ENCODE data around the gene AP2A2. TPM values are rescaled to one million over a fixed set of nuclear protein-coding genes. Genes with fewer than 3 reads are reported as not detected.

The AP2A2 gene
- total and polyA plus RNA-seq, 2 donors (not counting 1 experiment from before 2014, with no cell fraction given): 53.1 to 57.0 TPM

- ChIA-PET POLR2A (no interaction called here), CTCF (no interaction called here)
- H3K36me3 ChIP-seq (replicated peaks in 1 of 2; ENCODE audit: control extremely low read depth in 1 of 2, control insufficient read depth in 1 of 2, extremely low read depth in 1 of 2, insufficient read depth in 2 of 2, low read length in 1 of 2): no peaks in the 10 kb centered on the region
- no peak overlapping the region for H3K4me3 ChIP-seq (ENCODE audit: control extremely low read depth in 1 of 5, extremely low read depth in 1 of 5, insufficient read depth in 1 of 5, low read depth in 2 of 5, low read length in 4 of 5)
- peaks cover 98% of the 10 kb centered on the region for H3K79me2 ChIP-seq (ENCODE audit: control insufficient read depth, insufficient read depth, low read length)
- H3K27ac Mint-ChIP-seq: no peak overlapping the region
- H3K9me3 ChIP-seq (ENCODE audit: control extremely low read depth in 1 of 3, control insufficient read depth in 2 of 3, insufficient read depth in 1 of 3, low read length in 2 of 3): no peaks in the 10 kb centered on the region
- H3K4me1 ChIP-seq (ENCODE audit: control insufficient read depth in 2 of 2, insufficient read depth in 2 of 2, low read length in 2 of 2): no peaks in the 10 kb centered on the region
- no peak overlapping the region for H3K4me2 ChIP-seq (replicated peaks; ENCODE audit: low read depth, low read length, poor library complexity, severe bottlenecking)
- H3K27me3 ChIP-seq (replicated peaks in 1 of 4; ENCODE audit: control extremely low read depth in 1 of 4, control insufficient read depth in 3 of 4, insufficient read depth in 4 of 4, low read length in 3 of 4): no peaks in the 10 kb centered on the region
- H3K9ac ChIP-seq (ENCODE audit: low read length): no peak overlapping the region
- no peak for ATAC-seq (ENCODE audit: low read depth)
- H3K27me3 Mint-ChIP-seq: no peaks in the 10 kb centered on the region
- DNase-seq: no peak
- H3K27ac ChIP-seq (ENCODE audit: low read length in 2 of 2): no peak overlapping the region
- peaks cover 72% of the 10 kb centered on the region for H4K20me1 ChIP-seq (ENCODE audit: control insufficient read depth, insufficient read depth, low read length, poor library complexity, severe bottlenecking)
- H3K4me1 Mint-ChIP-seq: peaks cover 9% of the 10 kb centered on the region
- no peak overlapping the region for H2AFZ ChIP-seq (ENCODE audit: insufficient read depth, low read depth, low read length, poor library complexity, severe bottlenecking)
- no peak overlapping the region for H3K4me3 Mint-ChIP-seq
- H3K9me3 Mint-ChIP-seq (ENCODE audit: insufficient read depth): no peaks in the 10 kb centered on the region
- no CpG with 5 or more reads among the region's 6 CpGs for WGBS (ENCODE audit: insufficient coverage)
- TF ChIP-seq, protein P1, sequence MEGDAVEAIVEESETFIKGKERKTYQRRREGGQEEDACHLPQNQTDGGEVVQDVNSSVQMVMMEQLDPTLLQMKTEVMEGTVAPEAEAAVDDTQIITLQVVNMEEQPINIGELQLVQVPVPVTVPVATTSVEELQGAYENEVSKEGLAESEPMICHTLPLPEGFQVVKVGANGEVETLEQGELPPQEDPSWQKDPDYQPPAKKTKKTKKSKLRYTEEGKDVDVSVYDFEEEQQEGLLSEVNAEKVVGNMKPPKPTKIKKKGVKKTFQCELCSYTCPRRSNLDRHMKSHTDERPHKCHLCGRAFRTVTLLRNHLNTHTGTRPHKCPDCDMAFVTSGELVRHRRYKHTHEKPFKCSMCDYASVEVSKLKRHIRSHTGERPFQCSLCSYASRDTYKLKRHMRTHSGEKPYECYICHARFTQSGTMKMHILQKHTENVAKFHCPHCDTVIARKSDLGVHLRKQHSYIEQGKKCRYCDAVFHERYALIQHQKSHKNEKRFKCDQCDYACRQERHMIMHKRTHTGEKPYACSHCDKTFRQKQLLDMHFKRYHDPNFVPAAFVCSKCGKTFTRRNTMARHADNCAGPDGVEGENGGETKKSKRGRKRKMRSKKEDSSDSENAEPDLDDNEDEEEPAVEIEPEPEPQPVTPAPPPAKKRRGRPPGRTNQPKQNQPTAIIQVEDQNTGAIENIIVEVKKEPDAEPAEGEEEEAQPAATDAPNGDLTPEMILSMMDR (IDR thresholded peaks at IDR 0.05): no peak
- no peak for TF ChIP-seq EZH2 (IDR thresholded peaks at IDR 0.05; ENCODE audit: borderline replicate concordance, insufficient read depth, low read depth, low read length, poor library complexity, severe bottlenecking)
- intact Hi-C loops (cut with micrococcal nuclease): no loop called here
Observed at GRCh38 chr11:934527-934926, 8.9 kb downstream of the AP2A2 start.

GRCh38 chr11:936199-936598, 10.5 kb downstream of the AP2A2 start:
- no peak overlapping the region for H3K27ac Mint-ChIP-seq
- Histone ChIP-seq H3K27ac (ENCODE audit: low read length in 2 of 2) (no peak overlapping the region), H3K9ac (ENCODE audit: low read length) (no peak overlapping the region), H3K36me3 (replicated peaks in 1 of 2; ENCODE audit: control extremely low read depth in 1 of 2, control insufficient read depth in 1 of 2, extremely low read depth in 1 of 2, insufficient read depth in 2 of 2, low read length in 1 of 2) (no peaks in the 10 kb centered on the region), H2AFZ (ENCODE audit: insufficient read depth, low read depth, low read length, poor library complexity, severe bottlenecking) (no peak overlapping the region), H3K4me1 (ENCODE audit: control insufficient read depth in 2 of 2, insufficient read depth in 2 of 2, low read length in 2 of 2) (peaks cover 4 to 7% of the 10 kb centered on the region in 2 donors), H3K4me2 (replicated peaks; ENCODE audit: low read depth, low read length, poor library complexity, severe bottlenecking) (no peak overlapping the region), H3K79me2 (ENCODE audit: control insufficient read depth, insufficient read depth, low read length) (peaks cover 99% of the 10 kb centered on the region), H3K9me3 (ENCODE audit: control extremely low read depth in 1 of 3, control insufficient read depth in 2 of 3, insufficient read depth in 1 of 3, low read length in 2 of 3) (no peaks in the 10 kb centered on the region), H3K27me3 (replicated peaks in 1 of 4; ENCODE audit: control extremely low read depth in 1 of 4, control insufficient read depth in 3 of 4, insufficient read depth in 4 of 4, low read length in 3 of 4) (no peaks in the 10 kb centered on the region), H3K4me3 (ENCODE audit: control extremely low read depth in 1 of 5, extremely low read depth in 1 of 5, insufficient read depth in 1 of 5, low read depth in 2 of 5, low read length in 4 of 5) (no peak overlapping the region), H4K20me1 (ENCODE audit: control insufficient read depth, insufficient read depth, low read length, poor library complexity, severe bottlenecking) (peaks cover 73% of the 10 kb centered on the region)
- no peak overlapping the region for H3K4me3 Mint-ChIP-seq
- H3K4me1 Mint-ChIP-seq: peaks cover 23% of the 10 kb centered on the region
- DNase-seq (no peak), ATAC-seq (ENCODE audit: low read depth) (no peak)
- no peak for TF ChIP-seq EZH2 (IDR thresholded peaks at IDR 0.05; ENCODE audit: borderline replicate concordance, insufficient read depth, low read depth, low read length, poor library complexity, severe bottlenecking)
- TF ChIP-seq, protein P1 (IDR thresholded peaks at IDR 0.05): no peak
- intact Hi-C loops (cut with micrococcal nuclease): no loop called here
- POLR2A ChIA-PET: interaction anchor here (0.7 kb wide), 1 partner anchor 19 kb away, joined by 8 read pairs; no protein-coding TSS in a partner anchor
- H3K27me3 Mint-ChIP-seq: no peaks in the 10 kb centered on the region
- no CpG with 5 or more reads among the region's 3 CpGs for WGBS (ENCODE audit: insufficient coverage)
- CTCF ChIA-PET: no interaction called here
- H3K9me3 Mint-ChIP-seq (ENCODE audit: insufficient read depth): no peaks in the 10 kb centered on the region

Data from B cell (primary cell).